Right cardiac atrium (tissue), 5 donors: ENCODE data around the gene INSL4. TPM values are rescaled to one million over a fixed set of nuclear protein-coding genes. Genes with fewer than 3 reads are reported as not detected.

Source experiments
- ATAC-seq, 2 donors: fragments of 200-7000 bp; cut with Tn5 transposase; one replicate each; pipeline versions ENCODE4 v1.8.0 to v1.9.1; 2020; ENCODE audit warnings: moderate library complexity in 2 of 2, mild to moderate bottlenecking in 1 of 2
- DNase-seq, 3 donors: peaks; one replicate each; pipeline ENCODE4 v3.0.0-alpha.2; 2020
- H3K27ac ChIP-seq: one replicate; pipeline ENCODE4 v1.5.1; 2013; ENCODE audit warnings: mild to moderate bottlenecking, low read length, control low read depth, moderate library complexity
- H3K27me3 ChIP-seq: one replicate; pipeline ENCODE4 v1.6.1; 2013; ENCODE audit not compliant: control insufficient read depth, insufficient read depth
- H3K4me1 ChIP-seq: one replicate; pipeline ENCODE4 v1.6.1; 2013; ENCODE audit warnings: low read length; ENCODE audit not compliant: control insufficient read depth, insufficient read depth
- H3K4me3 ChIP-seq: one replicate; pipeline ENCODE4 v1.5.1; 2013; ENCODE audit warnings: low read length, control low read depth
- H3K9me3 ChIP-seq: one replicate; pipeline ENCODE4 v1.6.1; 2013; ENCODE audit warnings: low read length; ENCODE audit not compliant: control insufficient read depth
- WGBS: extraction: QIAGEN DNeasy Blood & Tissue Kit; methylation state at CpG from one replicate; pipeline ENCODE4 v1.1.7; 2013; 5-methylcytosine and 5-hydroxymethylcytosine counted together
- intact Hi-C, 4 donors: fragments of 100-400 bp; cut with DNase I; formaldehyde crosslinking; loops; one replicate each; pipeline versions ENCODE4 v1.11.0 to v1.14.0; 2022 to 2023
- polyA plus RNA-seq: library from polyadenylated mRNA; stranded (reverse); fragments of 200-250 nt; gene quantifications from one replicate; pipeline ENCODE4 v1.2.3, GENCODE V29; 2013
- total RNA-seq, 4 donors: library from RNA; stranded (reverse); fragmentation: NEBNext Ultra II Directional; extraction: Animal tissue kit (Norgen Biotek cat#: 25700); gene quantifications; one replicate each; pipeline ENCODE4 v1.2.1, GENCODE V29; 2021
- donor health status: healthy with polysubstance abuse.
- donor health status: DM: no; HTN: yes; CAD: no.
- donor health status: DM: no; HTN: no; CAD: no.
- donor health status: DM: no; HTN: yes; CAD: no; lungs with severe emphysema.
- donor health status: DM: yes; HTN: yes; CAD: no.

INSL4 gene
- total and polyA plus RNA-seq, 5 donors, result not detected

GRCh38 chr9:5263351-5264218, 32.4 kb downstream of the INSL4 start:
- ATAC-seq, result no peak
- Histone ChIP-seq H3K4me1 (no peaks in the 10 kb centered on the region), H3K4me3 (no peak overlapping the region), H3K9me3 (no peaks in the 10 kb centered on the region), H3K27me3 (no peaks in the 10 kb centered on the region), H3K27ac (no peak overlapping the region)
- no peak for DNase-seq
- 51% methylated on average over 5 of the region's 5 CpGs for WGBS
- intact Hi-C loops, result no loop called here

DNA sequence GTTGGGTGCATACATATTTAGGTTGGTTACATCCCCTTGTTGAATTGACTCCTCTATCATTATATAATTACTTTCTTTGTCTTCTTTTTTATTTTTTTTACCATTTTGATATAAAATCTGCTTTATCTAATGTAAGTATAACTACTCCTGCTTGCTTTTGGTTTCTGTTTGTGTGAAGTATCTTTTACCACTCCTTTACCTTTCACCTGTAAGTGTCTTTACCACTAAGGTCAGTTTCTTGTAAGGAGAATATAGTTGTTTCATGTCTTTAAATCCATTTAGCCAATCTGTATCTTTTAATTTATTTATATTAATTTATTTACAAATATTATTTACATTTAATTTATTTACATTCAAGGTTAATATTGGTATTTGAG, 33.0 kb downstream of the INSL4 start:
- no peak for DNase-seq
- H3K4me1 ChIP-seq, result no peaks in the 10 kb centered on the region

GRCh38 chr9:5265939-5266338, 34.7 kb downstream of the INSL4 start:
- Histone ChIP-seq H3K4me1 (no peaks in the 10 kb centered on the region), H3K4me3 (no peak overlapping the region), H3K27me3 (no peaks in the 10 kb centered on the region), H3K27ac (no peak overlapping the region), H3K9me3 (no peaks in the 10 kb centered on the region)
- ATAC-seq, result no peak
- 63% methylated on average over 1 of the region's 1 CpG for WGBS
- intact Hi-C loops, result no loop called here
- DNase-seq, result no peak

More for the DNA sequence above, 33.0 kb downstream of the INSL4 start:
- intact Hi-C loops, result no loop called here
- H3K27ac ChIP-seq, result no peak overlapping the region
- no peaks in the 10 kb centered on the region for H3K27me3 ChIP-seq
- no peaks in the 10 kb centered on the region for H3K9me3 ChIP-seq
- no peak for ATAC-seq
- no peak overlapping the region for H3K4me3 ChIP-seq

DNA sequence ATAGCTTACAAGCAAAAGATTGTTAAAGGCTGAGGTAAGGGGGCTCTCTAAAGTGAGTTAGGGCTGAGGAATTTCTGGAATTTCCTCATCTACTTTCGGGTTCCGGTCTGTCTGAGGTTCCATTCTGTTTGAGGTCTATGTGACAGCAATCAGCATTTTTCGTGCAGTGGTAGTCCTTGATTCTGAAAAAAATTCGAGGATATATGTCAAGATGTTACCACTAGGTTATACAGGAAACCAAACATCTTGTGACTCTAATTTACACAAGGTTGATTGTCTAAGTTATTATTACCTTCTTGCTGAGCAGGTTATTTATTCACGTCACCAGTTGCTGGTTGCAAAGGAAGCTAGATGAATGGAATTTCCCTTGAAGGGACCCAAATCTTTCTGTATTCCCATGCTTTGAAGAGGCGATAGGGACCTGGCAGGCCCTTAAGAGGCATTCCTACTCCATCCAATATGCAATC, 38.1 kb downstream of the INSL4 start:
- ATAC-seq (no peak), DNase-seq (no peak)
- no peaks in the 10 kb centered on the region for H3K27me3 ChIP-seq
- no peak overlapping the region for H3K4me3 ChIP-seq
- intact Hi-C loops, result no loop called here
- no peak overlapping the region for H3K27ac ChIP-seq
- no peaks in the 10 kb centered on the region for H3K9me3 ChIP-seq
- no peaks in the 10 kb centered on the region for H3K4me1 ChIP-seq
- 32% methylated on average over 6 of the region's 6 CpGs for WGBS

DNA sequence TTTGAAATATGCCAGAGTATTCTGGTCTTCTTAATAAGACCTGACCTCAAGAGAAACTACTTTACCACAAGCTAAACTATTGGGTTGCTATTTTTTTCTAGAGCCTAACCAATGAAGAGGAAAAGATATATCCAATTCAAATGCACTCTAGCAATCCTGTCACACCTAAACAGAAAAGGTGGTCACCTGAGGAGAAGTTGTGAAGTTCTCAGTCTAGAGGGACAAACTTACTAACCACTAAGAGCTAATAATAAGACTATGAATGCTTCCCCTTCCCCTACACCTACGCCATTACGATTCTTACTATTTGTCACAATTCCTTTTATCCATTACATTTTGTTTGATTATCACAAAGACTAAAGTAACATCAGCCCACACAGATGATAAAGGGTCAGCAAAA, 43.6 kb downstream of the INSL4 start:
- H3K4me1 ChIP-seq, result no peaks in the 10 kb centered on the region
- ATAC-seq (no peak), DNase-seq (no peak)
- WGBS, result 91% methylated on average over 2 of the region's 2 CpGs
- no peak overlapping the region for H3K4me3 ChIP-seq
- H3K9me3 ChIP-seq, result no peaks in the 10 kb centered on the region
- H3K27me3 ChIP-seq, result no peaks in the 10 kb centered on the region
- intact Hi-C loops, result no loop called here
- no peak overlapping the region for H3K27ac ChIP-seq

GRCh38 chr9:5278486-5278885, 47.3 kb downstream of the INSL4 start:
- H3K27ac ChIP-seq, result no peak overlapping the region
- H3K4me1 ChIP-seq, result no peaks in the 10 kb centered on the region
- no peak overlapping the region for H3K4me3 ChIP-seq
- DNase-seq (no peak), ATAC-seq (no peak)
- 77% methylated on average over 2 of the region's 2 CpGs for WGBS
- H3K9me3 ChIP-seq, result no peaks in the 10 kb centered on the region
- intact Hi-C loops, result no loop called here
- H3K27me3 ChIP-seq, result no peaks in the 10 kb centered on the region

Other genes starting within 250 kb of the INSL4 start
- 10 to 100 TPM; 10.4 to 14.6 (median 12.2) TPM for gene JAK2, start 246.1 kb upstream of the INSL4 start, total RNA-seq
- gene JAK2, start 246.1 kb upstream of the INSL4 start, polyA plus RNA-seq, result 4.5 TPM
- not detected for gene INSL6, start 45.8 kb upstream of the INSL4 start, total RNA-seq
- not detected for gene INSL6, start 45.8 kb upstream of the INSL4 start, polyA plus RNA-seq
- 1 to 10 TPM in 1 of 4 donors, under 1 TPM in 1, not detected in 2; 0.77 to 1.1 TPM for gene RLN2, start 73.3 kb downstream of the INSL4 start, total RNA-seq
- 0.59 TPM for gene RLN2, start 73.3 kb downstream of the INSL4 start, polyA plus RNA-seq
- gene RLN1, start 108.5 kb downstream of the INSL4 start, total RNA-seq, result under 1 TPM in 1 of 4 donors, not detected in 3; 0.32 TPM
- gene RLN1, start 108.5 kb downstream of the INSL4 start, polyA plus RNA-seq, result 0.16 TPM
- gene PLGRKT, start 206.5 kb downstream of the INSL4 start, total RNA-seq, result 10 to 100 TPM; 31.5 to 40.3 (median 34.1) TPM
- gene PLGRKT, start 206.5 kb downstream of the INSL4 start, polyA plus RNA-seq, result 44.5 TPM
- gene CD274, start 219.1 kb downstream of the INSL4 start, total RNA-seq, result 10 to 100 TPM in 3 of 4 donors, 1 to 10 TPM in 1; 8.8 to 12.0 (median 10.9) TPM
- 4.9 TPM for gene CD274, start 219.1 kb downstream of the INSL4 start, polyA plus RNA-seq